Measurements from ENCODE around the gene TNNT3. TPM values are rescaled to one million over a fixed set of nuclear protein-coding genes. Genes with fewer than 3 reads are reported as not detected.
A peak's percentile ranks its signal among the peaks of the same experiment; 100 is the strongest.

TNNT3 gene
- total RNA-seq, 2 experiments from 2014 or later: 2.1 TPM

DNA sequence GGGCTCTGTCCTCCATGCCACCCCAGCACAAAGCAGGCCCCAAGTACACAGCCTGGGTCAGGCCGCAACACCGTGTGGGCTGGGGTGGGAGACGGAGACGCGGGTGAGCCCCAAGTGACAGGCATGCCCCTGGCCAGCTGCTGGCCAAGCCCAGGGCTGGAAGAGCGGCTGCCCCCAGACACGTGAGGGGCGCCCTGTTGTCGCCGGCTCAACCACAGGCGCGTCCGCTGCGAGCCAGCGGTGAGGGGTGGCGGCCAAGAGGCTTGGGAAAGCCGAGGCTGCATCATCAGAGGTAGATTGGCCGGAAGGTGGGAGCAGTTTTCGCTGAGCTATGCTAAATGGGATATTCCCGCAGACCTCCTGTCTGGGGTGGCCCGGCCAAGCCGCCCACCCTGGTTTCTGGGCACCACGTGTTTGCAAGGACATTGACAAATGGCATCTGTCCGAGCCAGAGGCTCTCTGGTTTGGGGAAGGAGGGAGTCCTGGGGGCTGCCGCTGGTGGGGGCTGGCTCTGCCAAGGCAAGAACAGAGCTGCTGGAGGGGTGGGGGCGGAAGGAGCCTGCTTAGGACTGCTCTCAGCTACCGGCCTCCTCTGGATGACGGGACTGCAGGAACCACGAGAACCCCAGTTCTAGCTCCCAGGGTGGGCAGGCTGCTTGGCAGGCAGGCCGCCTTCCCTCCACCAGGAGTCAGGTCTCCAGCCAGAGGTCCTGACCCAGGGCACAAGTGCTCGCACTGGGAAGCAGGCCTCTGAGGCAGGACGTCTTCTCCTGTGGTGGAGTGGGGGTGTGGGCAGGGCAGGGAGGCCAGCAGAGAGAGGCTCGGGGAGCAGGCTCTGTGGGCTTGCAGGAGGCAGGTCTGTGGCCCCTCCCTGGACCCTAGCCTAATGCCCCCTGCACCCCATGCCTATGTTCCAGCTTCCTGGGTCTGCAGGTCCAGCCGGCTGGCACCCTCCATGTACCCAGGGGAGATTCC is 28.4 kb upstream of the TNNT3 start:
- intact Hi-C loops (cut with DNase I, micrococcal nuclease): no loop called here
- POLR2A ChIA-PET: no interaction called here
- DNase-seq (peak; percentile 34), ATAC-seq (peak; percentile 1)
- Mint-ChIP-seq H3K9me3 (ENCODE audit: low read depth) (no peaks in the 10 kb centered on the region), H3K27me3 (no peaks in the 10 kb centered on the region), H3K36me3 (ENCODE audit: low read depth) (peaks cover 23% of the 10 kb centered on the region), H3K4me3 (peak overlapping the region; percentile 73), H3K27ac (peak overlapping the region; percentile 37), H3K4me1 (peaks cover 17% of the 10 kb centered on the region)
- CTCF ChIA-PET: interaction anchor here (0.7 to 3.0 kb wide), 6 partner anchors 10 to 251 kb away, joined by 3 to 11 read pairs (median 3); partner anchors contain the start of gene LSP1

GRCh38 chr11:1891831-1892115 is 27.7 kb upstream of the TNNT3 start, which contains the start of gene PRR33:
Gene PRR33, minus strand, starts transcription at chr11:1891895. Its CDS starts 1,311 bp downstream, at chr11:1890584.
- no peak for DNase-seq
- peaks cover 17% of the 10 kb centered on the region for H3K4me1 Mint-ChIP-seq
- H3K27me3 Mint-ChIP-seq: peaks cover 2% of the 10 kb centered on the region
- no peak for ATAC-seq
- H3K36me3 Mint-ChIP-seq (ENCODE audit: low read depth): peaks cover 23% of the 10 kb centered on the region
- peak within 1 kb of the TSS; percentile 37 for H3K27ac Mint-ChIP-seq
- CTCF ChIA-PET: interaction anchor here (0.7 to 3.0 kb wide), 3 partner anchors 10 to 252 kb away, joined by 3 to 11 read pairs (median 7); no protein-coding TSS in a partner anchor
- H3K9me3 Mint-ChIP-seq (ENCODE audit: low read depth): no peaks in the 10 kb centered on the region
- intact Hi-C loops (cut with DNase I, micrococcal nuclease): no loop called here
- POLR2A ChIA-PET: no interaction called here
- peak within 1 kb of the TSS; percentile 73 for H3K4me3 Mint-ChIP-seq

GRCh38 chr11:1892116-1892515 is 27.4 kb upstream of the TNNT3 start:
- intact Hi-C loops (cut with DNase I, micrococcal nuclease): no loop called here
- H3K4me3 Mint-ChIP-seq: no peak overlapping the region
- peaks cover 2% of the 10 kb centered on the region for H3K27me3 Mint-ChIP-seq
- POLR2A ChIA-PET: no interaction called here
- H3K4me1 Mint-ChIP-seq: peaks cover 17% of the 10 kb centered on the region
- H3K9me3 Mint-ChIP-seq (ENCODE audit: low read depth): no peaks in the 10 kb centered on the region
- ATAC-seq (no peak), DNase-seq (no peak)
- H3K27ac Mint-ChIP-seq: no peak overlapping the region
- CTCF ChIA-PET: interaction anchor here (1.8 to 3.0 kb wide), 2 partner anchors 11 to 25 kb away, joined by 7 to 11 read pairs; no protein-coding TSS in a partner anchor
- H3K36me3 Mint-ChIP-seq (ENCODE audit: low read depth): peaks cover 23% of the 10 kb centered on the region

- Mint-ChIP-seq H3K4me3 (no peak overlapping the region), H3K36me3 (ENCODE audit: low read depth) (peaks cover 21% of the 10 kb centered on the region), H3K4me1 (peaks cover 17% of the 10 kb centered on the region), H3K9me3 (ENCODE audit: low read depth) (no peaks in the 10 kb centered on the region), H3K27ac (no peak overlapping the region), H3K27me3 (peaks cover 3% of the 10 kb centered on the region)
- ChIA-PET POLR2A (no interaction called here), CTCF (interaction anchor here (1.8 to 3.0 kb wide), 2 partner anchors 11 to 24 kb away, joined by 7 to 11 read pairs; no protein-coding TSS in a partner anchor)
- intact Hi-C loops (cut with DNase I, micrococcal nuclease): no loop called here
- DNase-seq (no peak), ATAC-seq (no peak)
Observed at GRCh38 chr11:1892558-1892957, 26.9 kb upstream of the TNNT3 start.

- intact Hi-C loops (cut with DNase I, micrococcal nuclease): loop anchor here (1.0 kb wide), 1 partner anchor 46 kb away; no protein-coding TSS in a partner anchor
- H3K9me3 Mint-ChIP-seq (ENCODE audit: low read depth): no peaks in the 10 kb centered on the region
- peaks cover 6% of the 10 kb centered on the region for H3K27me3 Mint-ChIP-seq
- no peak for DNase-seq
- no peak overlapping the region for H3K4me3 Mint-ChIP-seq
- peaks cover 10% of the 10 kb centered on the region for H3K4me1 Mint-ChIP-seq
- ChIA-PET POLR2A (no interaction called here), CTCF (no interaction called here)
- peaks cover 10% of the 10 kb centered on the region for H3K36me3 Mint-ChIP-seq (ENCODE audit: low read depth)
- no peak for ATAC-seq
- no peak overlapping the region for H3K27ac Mint-ChIP-seq
Observed at GRCh38 chr11:1893581-1894359, 25.7 kb upstream of the TNNT3 start.

GRCh38 chr11:1894759-1895158 is 24.7 kb upstream of the TNNT3 start:
- POLR2A ChIA-PET: no interaction called here
- no peak overlapping the region for H3K4me3 Mint-ChIP-seq
- CTCF ChIA-PET: no interaction called here
- H3K36me3 Mint-ChIP-seq (ENCODE audit: low read depth): peaks cover 8% of the 10 kb centered on the region
- H3K9me3 Mint-ChIP-seq (ENCODE audit: low read depth): no peaks in the 10 kb centered on the region
- DNase-seq (no peak), ATAC-seq (no peak)
- intact Hi-C loops (cut with DNase I, micrococcal nuclease): loop anchor here (1.0 kb wide), 1 partner anchor 45 kb away; no protein-coding TSS in a partner anchor
- no peak overlapping the region for H3K27ac Mint-ChIP-seq
- peaks cover 6% of the 10 kb centered on the region for H3K27me3 Mint-ChIP-seq
- H3K4me1 Mint-ChIP-seq: peaks cover 7% of the 10 kb centered on the region

- POLR2A ChIA-PET: no interaction called here
Observed at GRCh38 chr11:1896468-1896867, 23.0 kb upstream of the TNNT3 start.

GRCh38 chr11:1896923-1897322 is 22.6 kb upstream of the TNNT3 start:
- no peak for DNase-seq
- Mint-ChIP-seq H3K27me3 (peaks cover 6% of the 10 kb centered on the region), H3K4me3 (no peak overlapping the region), H3K9me3 (ENCODE audit: low read depth) (no peaks in the 10 kb centered on the region), H3K4me1 (peaks cover 7% of the 10 kb centered on the region), H3K36me3 (ENCODE audit: low read depth) (peaks cover 3% of the 10 kb centered on the region), H3K27ac (no peak overlapping the region)
- ATAC-seq: no peak
- intact Hi-C loops (cut with DNase I, micrococcal nuclease): no loop called here
- POLR2A ChIA-PET: no interaction called here
- CTCF ChIA-PET: interaction anchor here (0.7 to 0.9 kb wide), 3 partner anchors 113 to 1246 kb away, joined by 3 to 4 read pairs (median 3); no protein-coding TSS in a partner anchor

More at GRCh38 chr11:1896468-1896867, 23.0 kb upstream of the TNNT3 start:
- no peak overlapping the region for H3K27ac Mint-ChIP-seq
- H3K4me1 Mint-ChIP-seq: peaks cover 7% of the 10 kb centered on the region
- H3K27me3 Mint-ChIP-seq: peaks cover 6% of the 10 kb centered on the region
- peaks cover 3% of the 10 kb centered on the region for H3K36me3 Mint-ChIP-seq (ENCODE audit: low read depth)
- intact Hi-C loops (cut with DNase I, micrococcal nuclease): no loop called here
- no peaks in the 10 kb centered on the region for H3K9me3 Mint-ChIP-seq (ENCODE audit: low read depth)
- DNase-seq (no peak), ATAC-seq (no peak)
- H3K4me3 Mint-ChIP-seq: no peak overlapping the region
- CTCF ChIA-PET: interaction anchor here (0.7 kb wide), 2 partner anchors 113 to 1246 kb away, joined by 3 read pairs; no protein-coding TSS in a partner anchor

DNA sequence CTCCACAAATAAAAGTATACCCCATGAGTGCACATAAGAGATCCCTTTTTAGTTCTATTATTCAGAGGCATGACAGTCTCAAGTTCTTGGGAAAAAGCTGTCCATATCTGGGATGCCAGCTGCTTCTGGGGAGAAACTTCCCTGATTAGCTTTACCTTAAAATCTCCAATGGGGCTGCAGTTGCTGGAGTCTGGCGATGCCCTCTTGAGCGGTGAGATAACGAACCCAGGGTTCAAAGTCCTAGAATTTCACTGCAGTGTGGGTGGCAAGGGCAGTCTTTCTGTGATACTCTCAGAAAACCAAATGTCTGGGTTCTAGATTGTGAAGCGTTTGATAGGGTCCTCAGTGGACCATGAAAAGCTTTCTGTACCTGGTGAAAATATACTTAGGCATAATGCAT is 20.4 kb upstream of the TNNT3 start:
- ChIA-PET POLR2A (no interaction called here), CTCF (interaction anchor here (1.2 kb wide), 1 partner anchor 66 kb away, joined by 3 read pairs; no protein-coding TSS in a partner anchor)
- no peak for ATAC-seq
- Mint-ChIP-seq H3K27ac (no peak overlapping the region), H3K4me1 (no peaks in the 10 kb centered on the region), H3K9me3 (ENCODE audit: low read depth) (no peaks in the 10 kb centered on the region), H3K27me3 (peaks cover 6% of the 10 kb centered on the region), H3K4me3 (no peak overlapping the region), H3K36me3 (ENCODE audit: low read depth) (no peaks in the 10 kb centered on the region)
- intact Hi-C loops (cut with DNase I, micrococcal nuclease): no loop called here
- DNase-seq: no peak

GRCh38 chr11:1899686-1900085 is 19.8 kb upstream of the TNNT3 start:
- DNase-seq: no peak
- peaks cover 6% of the 10 kb centered on the region for H3K27me3 Mint-ChIP-seq
- no peak overlapping the region for H3K4me3 Mint-ChIP-seq
- no peaks in the 10 kb centered on the region for H3K4me1 Mint-ChIP-seq
- no peak for ATAC-seq
- intact Hi-C loops (cut with DNase I, micrococcal nuclease): no loop called here
- ChIA-PET POLR2A (no interaction called here), CTCF (interaction anchor here (1.2 kb wide), 1 partner anchor 67 kb away, joined by 3 read pairs; no protein-coding TSS in a partner anchor)
- no peak overlapping the region for H3K27ac Mint-ChIP-seq
- H3K36me3 Mint-ChIP-seq (ENCODE audit: low read depth): no peaks in the 10 kb centered on the region
- no peaks in the 10 kb centered on the region for H3K9me3 Mint-ChIP-seq (ENCODE audit: low read depth)

- Mint-ChIP-seq H3K27me3 (no peaks in the 10 kb centered on the region), H3K4me1 (no peaks in the 10 kb centered on the region), H3K36me3 (ENCODE audit: low read depth) (no peaks in the 10 kb centered on the region), H3K27ac (no peak overlapping the region), H3K9me3 (ENCODE audit: low read depth) (no peaks in the 10 kb centered on the region), H3K4me3 (no peak overlapping the region)
- CTCF ChIA-PET: interaction anchor here (0.5 to 1.3 kb wide), 5 partner anchors 24 to 247 kb away, joined by 3 to 4 read pairs (median 3); no protein-coding TSS in a partner anchor
- POLR2A ChIA-PET: no interaction called here
- intact Hi-C loops (cut with DNase I, micrococcal nuclease): no loop called here
- ATAC-seq (no peak), DNase-seq (no peak)
Observed at GRCh38 chr11:1906181-1906580, 13.3 kb upstream of the TNNT3 start.

Data from activated CD4-positive, alpha-beta T cell treated with anti-CD3 and anti-CD28 coated beads for 36 hours (primary cell).